HEK293T (cell line): Measurements from ENCODE around the gene KRTAP4-11.

ENCODE experiments used
- BHLHE40 ChIP-seq: fragments of 450-650 bp; IDR thresholded peaks from 2 replicates; pipeline ENCODE4 v1.6.1; 2016; ENCODE audit warnings: mild to moderate bottlenecking, moderate library complexity, borderline replicate concordance
- SP1 ChIP-seq: fragments of 450-650 bp; IDR thresholded peaks from 2 replicates; pipeline ENCODE4 v1.6.1; 2017
- TARDBP ChIP-seq: fragments of 450-650 bp; IDR thresholded peaks from 2 replicates; pipeline ENCODE4 v1.6.1; 2016

GRCh38 chr17:41121742-41122141 lies 3.6 kb upstream of the KRTAP4-11 start:
- no peak for TF ChIP-seq TARDBP
- no peak for TF ChIP-seq BHLHE40
- TF ChIP-seq SP1 = no peak
